Hepatocyte (in vitro differentiated cells): ENCODE results near the gene DNAJB13. TPM values are rescaled to one million over a fixed set of nuclear protein-coding genes. Genes with fewer than 3 reads are reported as not detected.

Experiments used
- DNase-seq: peaks from one replicate; pipeline ENCODE4 v3.0.0-alpha.2; 2016; ENCODE audit warnings: low spot score
- H2AFZ ChIP-seq: fragments of 200-600 bp; sonication (generic); 2 replicates; pipeline ENCODE4 v1.6.0; 2016; ENCODE audit warnings: antibody characterized with exemption, mild to moderate bottlenecking
- H3K27ac ChIP-seq: fragments of 200-600 bp; sonication (generic); 2 replicates; pipeline ENCODE4 v1.5.1; 2016; ENCODE audit warnings: mild to moderate bottlenecking
- H3K27me3 ChIP-seq: fragments of 200-600 bp; sonication (generic); 2 replicates; pipeline ENCODE4 v1.6.1; 2016
- H3K36me3 ChIP-seq: fragments of 200-600 bp; sonication (generic); replicated peaks from 2 replicates; pipeline ENCODE4 v1.5.1; 2016; ENCODE audit warnings: low read depth; ENCODE audit not compliant: insufficient read depth
- H3K4me1 ChIP-seq: fragments of 200-600 bp; sonication (generic); 2 replicates; pipeline ENCODE4 v1.5.1; 2016; ENCODE audit warnings: mild to moderate bottlenecking, moderate library complexity; ENCODE audit not compliant: insufficient read depth
- H3K4me2 ChIP-seq: fragments of 200-600 bp; sonication (generic); 2 replicates; pipeline ENCODE4 v1.6.0; 2016
- H3K4me3 ChIP-seq: fragments of 200-600 bp; sonication (generic); 2 replicates; pipeline ENCODE4 v1.5.1; 2016; ENCODE audit warnings: mild to moderate bottlenecking
- H3K79me2 ChIP-seq: fragments of 200-600 bp; sonication (generic); 2 replicates; pipeline ENCODE4 v1.6.0; 2017; ENCODE audit warnings: mild to moderate bottlenecking
- H3K9me2 ChIP-seq: fragments of 200-600 bp; sonication (generic); replicated peaks from 2 replicates; pipeline ENCODE4 v1.6.0; 2017; ENCODE audit warnings: mild to moderate bottlenecking; ENCODE audit not compliant: insufficient read depth
- H3K9me3 ChIP-seq: fragments of 200-600 bp; sonication (generic); 2 replicates; pipeline ENCODE4 v1.5.1; 2016; ENCODE audit warnings: low read depth, mild to moderate bottlenecking
- H4K20me1 ChIP-seq: fragments of 200-600 bp; sonication (generic); 2 replicates; pipeline ENCODE4 v1.6.0; 2016; ENCODE audit warnings: mild to moderate bottlenecking; ENCODE audit not compliant: insufficient read depth, poor library complexity, severe bottlenecking
- CTCF ChIP-seq: fragments of 200-600 bp; sonication (generic); IDR thresholded peaks from 2 replicates; pipeline ENCODE4 v1.5.1; 2016; ENCODE audit warnings: antibody characterized with exemption, mild to moderate bottlenecking; ENCODE audit not compliant: poor library complexity
- EZH2 ChIP-seq: fragments of 200-600 bp; sonication (generic); IDR thresholded peaks from 2 replicates; pipeline ENCODE4 v1.6.1; 2016; ENCODE audit warnings: antibody characterized with exemption, mild to moderate bottlenecking, borderline replicate concordance
- EZH2phosphoT487 ChIP-seq: fragments of 200-600 bp; sonication (generic); IDR thresholded peaks from one replicate; pipeline ENCODE4 v1.6.1; 2018; ENCODE audit warnings: antibody characterized with exemption, mild to moderate bottlenecking, low read depth, moderate library complexity; ENCODE audit not compliant: unreplicated experiment, severe bottlenecking
- WGBS: methylation state at CpG from one replicate; pipeline ENCODE4 v1.1.6; 2016; ENCODE audit warnings: low lambda C conversion rate; ENCODE audit errors: missing lambda C conversion rate; 5-methylcytosine and 5-hydroxymethylcytosine counted together
- polyA plus RNA-seq: library from polyadenylated mRNA; unstranded; fragments of >200 nt; fragmentation: Nextera tagmentation; extraction: Ambion mirVana; gene quantifications from 2 replicates; pipeline ENCODE4 v1.2.1, GENCODE V29; 2016
- total RNA-seq: library from RNA; depleted of rRNA; stranded (reverse); fragments of >200 nt; gene quantifications from 2 replicates; pipeline ENCODE4 v1.2.3, GENCODE V29; 2014

Gene DNAJB13
- total and polyA plus RNA-seq, 2 experiments from 2014 or later, result 0.70 TPM; not detected in 1

DNA sequence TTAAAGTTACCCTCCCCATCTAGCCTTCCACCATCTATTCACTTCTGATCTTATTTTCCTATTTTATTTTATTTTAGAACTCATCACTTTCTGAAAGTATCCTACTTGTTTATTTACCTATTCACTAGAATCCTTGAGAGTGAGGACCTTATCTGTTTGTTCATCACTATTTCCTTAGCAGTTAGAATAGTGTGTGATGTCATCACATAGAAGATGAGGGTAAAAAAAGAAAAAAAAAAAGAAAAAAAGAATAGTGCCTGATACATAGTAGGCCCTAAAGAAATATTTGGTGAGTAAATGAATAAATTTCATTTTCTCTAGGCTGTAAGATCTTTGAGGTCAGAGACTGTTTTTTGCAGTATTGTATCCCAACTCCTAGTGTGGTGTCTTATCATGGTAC lies 37.4 kb upstream of the DNAJB13 start:
- H3K79me2 ChIP-seq, result no peaks in the 10 kb centered on the region
- H3K36me3 ChIP-seq, result no peaks in the 10 kb centered on the region
- no peaks in the 10 kb centered on the region for H3K4me1 ChIP-seq
- TF ChIP-seq CTCF, result no peak
- no peak for TF ChIP-seq EZH2phosphoT487
- TF ChIP-seq EZH2, result no peak
- H3K4me3 ChIP-seq, result no peak overlapping the region
- H3K9me3 ChIP-seq, result no peaks in the 10 kb centered on the region
- H3K9me2 ChIP-seq, result no peaks in the 10 kb centered on the region
- H2AFZ ChIP-seq, result no peak overlapping the region
- H3K27me3 ChIP-seq, result no peaks in the 10 kb centered on the region
- DNase-seq, result no peak
- no peaks in the 10 kb centered on the region for H4K20me1 ChIP-seq
- no peak overlapping the region for H3K27ac ChIP-seq
- no peak overlapping the region for H3K4me2 ChIP-seq

- no peak for TF ChIP-seq EZH2
- TF ChIP-seq EZH2phosphoT487, result no peak
- no peak for TF ChIP-seq CTCF
- WGBS, result 80% methylated on average over 4 of the region's 4 CpGs
- H3K4me2 ChIP-seq, result no peak overlapping the region
- H3K79me2 ChIP-seq, result no peaks in the 10 kb centered on the region
- no peak for DNase-seq
- no peaks in the 10 kb centered on the region for H3K36me3 ChIP-seq
- no peaks in the 10 kb centered on the region for H4K20me1 ChIP-seq
- no peaks in the 10 kb centered on the region for H3K27me3 ChIP-seq
- no peak overlapping the region for H2AFZ ChIP-seq
- no peaks in the 10 kb centered on the region for H3K9me2 ChIP-seq
- H3K4me3 ChIP-seq, result no peak overlapping the region
- H3K4me1 ChIP-seq, result no peaks in the 10 kb centered on the region
- no peaks in the 10 kb centered on the region for H3K9me3 ChIP-seq
- no peak overlapping the region for H3K27ac ChIP-seq
These were observed 36.5 kb upstream of the DNAJB13 start for GRCh38 chr11:73914284-73914683.

DNA sequence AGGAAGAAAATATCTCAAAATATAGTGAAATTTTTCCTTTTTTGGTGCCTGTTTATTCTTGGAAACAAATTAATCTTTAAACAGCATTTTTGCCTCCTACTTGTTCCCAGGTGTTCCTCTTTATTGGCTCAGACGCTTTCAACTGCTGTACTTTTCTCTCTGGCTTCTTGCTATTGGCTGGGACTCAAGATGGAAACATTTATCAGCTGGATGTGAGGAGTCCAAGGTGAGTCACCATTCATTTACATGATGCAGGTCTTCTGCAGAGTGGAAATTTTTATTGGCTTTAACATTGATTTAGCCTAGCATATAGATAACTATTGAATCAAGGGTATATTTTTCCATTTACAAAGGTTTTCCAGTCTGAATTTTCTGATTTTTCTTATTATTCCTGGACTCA lies 34.4 kb upstream of the DNAJB13 start:
- H3K27me3 ChIP-seq, result no peaks in the 10 kb centered on the region
- no peak overlapping the region for H3K27ac ChIP-seq
- H3K9me3 ChIP-seq, result no peaks in the 10 kb centered on the region
- H3K4me1 ChIP-seq, result no peaks in the 10 kb centered on the region
- TF ChIP-seq EZH2, result no peak
- no peak for TF ChIP-seq CTCF
- no peak for TF ChIP-seq EZH2phosphoT487
- no peak overlapping the region for H2AFZ ChIP-seq
- no peak for DNase-seq
- no peaks in the 10 kb centered on the region for H4K20me1 ChIP-seq
- no peak overlapping the region for H3K4me2 ChIP-seq
- 79% methylated on average over 1 of the region's 1 CpG for WGBS
- H3K79me2 ChIP-seq, result no peaks in the 10 kb centered on the region
- no peak overlapping the region for H3K4me3 ChIP-seq
- no peaks in the 10 kb centered on the region for H3K36me3 ChIP-seq
- no peaks in the 10 kb centered on the region for H3K9me2 ChIP-seq

DNA sequence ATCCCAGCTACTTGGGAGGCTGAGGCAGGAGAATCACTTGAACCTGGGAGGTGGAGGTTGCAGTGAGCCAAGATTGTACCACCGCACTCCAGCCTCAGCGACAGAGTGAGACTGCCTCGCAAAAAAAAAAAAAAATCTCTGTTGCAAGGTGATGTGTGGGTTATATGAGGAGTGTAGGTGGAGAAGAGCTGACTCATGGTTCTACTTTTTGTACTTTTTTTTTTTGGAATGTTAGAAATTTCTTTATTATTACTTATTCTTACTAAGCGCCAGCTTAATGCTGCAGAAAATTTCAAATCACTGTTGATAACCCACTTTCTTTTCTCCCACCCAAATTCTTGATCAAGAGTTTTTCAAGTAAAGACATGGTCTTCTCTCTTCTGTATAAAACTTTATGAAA lies 29.6 kb upstream of the DNAJB13 start:
- no peak overlapping the region for H3K4me2 ChIP-seq
- no peak for DNase-seq
- H3K9me3 ChIP-seq, result no peaks in the 10 kb centered on the region
- H3K79me2 ChIP-seq, result no peaks in the 10 kb centered on the region
- H3K36me3 ChIP-seq, result no peaks in the 10 kb centered on the region
- H3K4me3 ChIP-seq, result no peak overlapping the region
- H3K4me1 ChIP-seq, result no peaks in the 10 kb centered on the region
- H2AFZ ChIP-seq, result no peak overlapping the region
- H4K20me1 ChIP-seq, result no peaks in the 10 kb centered on the region
- H3K27me3 ChIP-seq, result no peaks in the 10 kb centered on the region
- H3K27ac ChIP-seq, result no peak overlapping the region
- TF ChIP-seq EZH2 (no peak), CTCF (no peak)
- H3K9me2 ChIP-seq, result no peaks in the 10 kb centered on the region
- 99% methylated on average over 4 of the region's 4 CpGs for WGBS
